ENCODE measurements around the gene CRIM1. TPM values are rescaled to one million over a fixed set of nuclear protein-coding genes. Genes with fewer than 3 reads are reported as not detected.
A peak's percentile ranks its signal among the peaks of the same experiment; 100 is the strongest.

The CRIM1 gene
- total RNA-seq, 2 donors from 2014 or later = 26.7 to 26.9 TPM

DNA sequence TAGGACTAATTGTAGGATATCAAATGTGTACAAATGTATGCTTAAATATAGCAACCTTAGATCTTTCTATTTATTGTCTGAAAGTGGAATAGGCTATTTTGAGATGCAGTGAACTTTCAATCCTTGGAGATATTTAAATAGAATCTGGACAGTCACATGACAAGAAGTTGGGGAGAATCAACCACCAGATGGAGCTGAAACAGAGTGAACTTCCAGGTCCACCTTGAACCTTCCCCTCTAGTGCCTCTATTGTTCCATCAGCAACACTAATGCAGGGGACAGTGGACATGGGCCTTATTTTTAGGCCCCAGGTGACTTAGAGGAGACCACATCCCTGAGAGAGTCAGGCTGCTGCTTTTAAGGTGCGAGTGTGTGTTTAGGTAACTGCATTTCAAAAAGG is 37.0 kb upstream of the CRIM1 start:
- peaks cover 5% of the 10 kb centered on the region for H3K36me3 Mint-ChIP-seq (ENCODE audit: low read depth)
- no peak overlapping the region for H3K27ac Mint-ChIP-seq
- no peak overlapping the region for H3K9ac ChIP-seq (ENCODE audit: extremely low read depth, low read length, poor library complexity, severe bottlenecking)
- peaks cover 25% of the 10 kb centered on the region for H3K9me3 ChIP-seq (ENCODE audit: control insufficient read depth, low read length)
- H3K27me3 Mint-ChIP-seq (ENCODE audit: insufficient read depth) = peaks cover 1% of the 10 kb centered on the region
- no peak for DNase-seq
- no peak overlapping the region for H3K27ac ChIP-seq (ENCODE audit: low read depth, low read length)
- TF ChIP-seq, protein P1, sequence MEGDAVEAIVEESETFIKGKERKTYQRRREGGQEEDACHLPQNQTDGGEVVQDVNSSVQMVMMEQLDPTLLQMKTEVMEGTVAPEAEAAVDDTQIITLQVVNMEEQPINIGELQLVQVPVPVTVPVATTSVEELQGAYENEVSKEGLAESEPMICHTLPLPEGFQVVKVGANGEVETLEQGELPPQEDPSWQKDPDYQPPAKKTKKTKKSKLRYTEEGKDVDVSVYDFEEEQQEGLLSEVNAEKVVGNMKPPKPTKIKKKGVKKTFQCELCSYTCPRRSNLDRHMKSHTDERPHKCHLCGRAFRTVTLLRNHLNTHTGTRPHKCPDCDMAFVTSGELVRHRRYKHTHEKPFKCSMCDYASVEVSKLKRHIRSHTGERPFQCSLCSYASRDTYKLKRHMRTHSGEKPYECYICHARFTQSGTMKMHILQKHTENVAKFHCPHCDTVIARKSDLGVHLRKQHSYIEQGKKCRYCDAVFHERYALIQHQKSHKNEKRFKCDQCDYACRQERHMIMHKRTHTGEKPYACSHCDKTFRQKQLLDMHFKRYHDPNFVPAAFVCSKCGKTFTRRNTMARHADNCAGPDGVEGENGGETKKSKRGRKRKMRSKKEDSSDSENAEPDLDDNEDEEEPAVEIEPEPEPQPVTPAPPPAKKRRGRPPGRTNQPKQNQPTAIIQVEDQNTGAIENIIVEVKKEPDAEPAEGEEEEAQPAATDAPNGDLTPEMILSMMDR (conservative IDR thresholded peaks at IDR 0.05) = peak; percentile 43
- no peak overlapping the region for H3K4me3 ChIP-seq (ENCODE audit: low read length)
- H3K4me1 Mint-ChIP-seq = no peaks in the 10 kb centered on the region
- 100% methylated on average over 1 of the region's 1 CpG; no CpG with 5 or more reads in 1 of the 2 experiments for WGBS, 2 experiments (ENCODE audit: insufficient coverage in 1 of 2, insufficient read length in 1 of 2)
- no peak overlapping the region for H3K4me3 Mint-ChIP-seq
- H3K27me3 ChIP-seq (ENCODE audit: control insufficient read depth, insufficient read depth, low read length, poor library complexity, severe bottlenecking) = no peaks in the 10 kb centered on the region
- H3K9me3 Mint-ChIP-seq = peaks cover 45% of the 10 kb centered on the region
- no peaks in the 10 kb centered on the region for H3K36me3 ChIP-seq (ENCODE audit: control insufficient read depth, insufficient read depth, low read length)
- no peaks in the 10 kb centered on the region for H3K4me1 ChIP-seq (ENCODE audit: control insufficient read depth, insufficient read depth, low read length)

DNA sequence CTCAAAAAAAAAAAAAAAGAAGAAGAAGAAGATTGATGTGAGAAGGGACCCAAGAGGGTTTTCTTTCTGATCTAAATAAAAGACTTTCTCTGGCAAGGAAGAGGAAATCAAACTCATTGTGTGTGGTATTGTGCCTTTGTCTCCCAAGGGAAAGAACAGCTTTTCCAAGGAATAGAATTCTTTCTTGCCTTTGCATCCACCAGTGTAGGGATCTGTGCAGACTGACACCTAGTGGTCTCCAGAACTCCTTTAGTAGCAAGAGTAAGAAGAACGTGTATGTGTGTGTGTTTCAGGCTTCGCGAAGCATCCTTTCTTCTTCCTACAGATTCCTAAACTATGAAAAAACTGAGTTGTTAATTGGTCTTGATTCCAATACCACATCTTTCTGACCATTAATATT is 33.5 kb upstream of the CRIM1 start:
- H3K36me3 Mint-ChIP-seq (ENCODE audit: low read depth) = peaks cover 9% of the 10 kb centered on the region
- Histone ChIP-seq H3K9ac (ENCODE audit: extremely low read depth, low read length, poor library complexity, severe bottlenecking) (no peak overlapping the region), H3K27me3 (ENCODE audit: control insufficient read depth, insufficient read depth, low read length, poor library complexity, severe bottlenecking) (no peaks in the 10 kb centered on the region), H3K9me3 (ENCODE audit: control insufficient read depth, low read length) (peaks cover 14% of the 10 kb centered on the region), H3K4me3 (ENCODE audit: low read length) (no peak overlapping the region), H3K4me1 (ENCODE audit: control insufficient read depth, insufficient read depth, low read length) (no peaks in the 10 kb centered on the region), H3K27ac (ENCODE audit: low read depth, low read length) (no peak overlapping the region), H3K36me3 (ENCODE audit: control insufficient read depth, insufficient read depth, low read length) (no peaks in the 10 kb centered on the region)
- H3K9me3 Mint-ChIP-seq = peaks cover 27% of the 10 kb centered on the region
- no peak overlapping the region for H3K4me3 Mint-ChIP-seq
- H3K4me1 Mint-ChIP-seq = no peaks in the 10 kb centered on the region
- no peak for DNase-seq
- H3K27me3 Mint-ChIP-seq (ENCODE audit: insufficient read depth) = peaks cover 1% of the 10 kb centered on the region
- 83% methylated on average over 3 of the region's 3 CpGs; no CpG with 5 or more reads in 1 of the 2 experiments for WGBS, 2 experiments (ENCODE audit: insufficient coverage in 1 of 2, insufficient read length in 1 of 2)
- no peak overlapping the region for H3K27ac Mint-ChIP-seq
- TF ChIP-seq, protein P1 (conservative IDR thresholded peaks at IDR 0.05) = peak; percentile 78

DNA sequence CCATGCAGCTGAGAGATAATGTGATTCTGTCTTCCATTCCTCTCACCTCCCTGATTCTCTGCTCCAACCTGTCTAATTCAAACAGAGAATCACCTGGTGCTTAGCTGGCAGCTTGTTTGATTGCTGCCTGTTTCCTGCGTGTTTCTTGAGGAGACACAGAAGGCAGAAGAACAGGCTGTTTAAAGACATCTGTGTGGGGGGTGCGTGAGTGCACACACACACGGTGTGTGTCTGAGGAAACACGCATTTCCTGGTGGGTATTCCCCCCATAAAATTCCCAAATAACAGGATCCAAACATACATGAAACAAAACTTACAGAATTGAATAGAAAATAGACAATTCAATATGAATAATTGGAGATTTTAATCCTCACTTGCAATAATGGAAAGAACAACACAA is 29.3 kb upstream of the CRIM1 start:
- Histone ChIP-seq H3K36me3 (ENCODE audit: control insufficient read depth, insufficient read depth, low read length) (no peaks in the 10 kb centered on the region), H3K4me3 (ENCODE audit: low read length) (no peak overlapping the region), H3K27me3 (ENCODE audit: control insufficient read depth, insufficient read depth, low read length, poor library complexity, severe bottlenecking) (no peaks in the 10 kb centered on the region), H3K4me1 (ENCODE audit: control insufficient read depth, insufficient read depth, low read length) (no peaks in the 10 kb centered on the region), H3K9ac (ENCODE audit: extremely low read depth, low read length, poor library complexity, severe bottlenecking) (no peak overlapping the region), H3K27ac (ENCODE audit: low read depth, low read length) (no peak overlapping the region), H3K9me3 (ENCODE audit: control insufficient read depth, low read length) (peaks cover 11% of the 10 kb centered on the region)
- H3K27me3 Mint-ChIP-seq (ENCODE audit: insufficient read depth) = peaks cover 1% of the 10 kb centered on the region
- DNase-seq = no peak
- peaks cover 24% of the 10 kb centered on the region for H3K9me3 Mint-ChIP-seq
- H3K36me3 Mint-ChIP-seq (ENCODE audit: low read depth) = peaks cover 9% of the 10 kb centered on the region
- H3K4me1 Mint-ChIP-seq = peaks cover 5% of the 10 kb centered on the region
- no peak overlapping the region for H3K4me3 Mint-ChIP-seq
- no peak overlapping the region for H3K27ac Mint-ChIP-seq
- TF ChIP-seq, protein P1 (conservative IDR thresholded peaks at IDR 0.05) = no peak
- WGBS, 2 experiments (ENCODE audit: insufficient coverage in 1 of 2, insufficient read length in 1 of 2) = 94% methylated on average over 4 of the region's 4 CpGs; no CpG with 5 or more reads in 1 of the 2 experiments

All from endodermal cell (in vitro differentiated cells).